ENCODE measurements around the gene TOP2A. TPM values are rescaled to one million over a fixed set of nuclear protein-coding genes. Genes with fewer than 3 reads are reported as not detected.

Gene TOP2A
- total RNA-seq, 1 experiment from 2014 or later: 235 TPM

- intact Hi-C loops (cut with micrococcal nuclease; ENCODE audit: unreplicated experiment): no loop called here
- H3K4me3 ChIP-seq: no peak overlapping the region
- no peaks in the 10 kb centered on the region for H3F3A ChIP-seq (ENCODE audit: insufficient read depth, low read depth)
- DNase-seq: no peak
- TF ChIP-seq CTCF (conservative IDR thresholded peaks at IDR 0.05): no peak
- no peak for TF ChIP-seq EZH2 (IDR thresholded peaks at IDR 0.05; ENCODE audit: low read depth)
- ChIA-PET CTCF (interaction anchor here (0.5 kb wide), 1 partner anchor 358 kb away, joined by 9 read pairs; no protein-coding TSS in a partner anchor), POLR2A (ENCODE audit: unreplicated experiment) (no interaction called here)
- H3K4me1 ChIP-seq (replicated peaks; ENCODE audit: insufficient read depth): no peaks in the 10 kb centered on the region
- no peaks in the 10 kb centered on the region for H4K20me1 ChIP-seq (ENCODE audit: insufficient read depth)
- H3K4me2 ChIP-seq: no peak overlapping the region
- no peaks in the 10 kb centered on the region for H3K79me2 ChIP-seq (ENCODE audit: low read depth)
- H3K9me2 ChIP-seq (ENCODE audit: insufficient read depth): no peaks in the 10 kb centered on the region
- H2AFZ ChIP-seq: no peak overlapping the region
- H3K27ac ChIP-seq: no peak overlapping the region
- no peaks in the 10 kb centered on the region for H3K9me3 ChIP-seq (ENCODE audit: insufficient read depth, low read depth)
- H3K27me3 ChIP-seq (ENCODE audit: insufficient read depth, low read depth): no peaks in the 10 kb centered on the region
- H3K36me3 ChIP-seq (ENCODE audit: low read depth): no peaks in the 10 kb centered on the region
- BruUV-seq (replicated peaks): no TSS peak
Measured at GRCh38 chr17:40432864-40433528, 15.3 kb upstream of the TOP2A start.

- TF ChIP-seq CTCF (conservative IDR thresholded peaks at IDR 0.05) (no peak), EZH2 (IDR thresholded peaks at IDR 0.05; ENCODE audit: low read depth) (no peak)
- H3F3A ChIP-seq (ENCODE audit: insufficient read depth, low read depth): no peaks in the 10 kb centered on the region
- no peaks in the 10 kb centered on the region for H3K79me2 ChIP-seq (ENCODE audit: low read depth)
- CTCF ChIA-PET: no interaction called here
- DNase-seq: no peak
- H3K4me2 ChIP-seq: no peak overlapping the region
- H3K27ac ChIP-seq: no peak overlapping the region
- H2AFZ ChIP-seq: no peak overlapping the region
- H3K4me1 ChIP-seq (replicated peaks; ENCODE audit: insufficient read depth): no peaks in the 10 kb centered on the region
- POLR2A ChIA-PET (ENCODE audit: unreplicated experiment): interaction anchor here (0.7 kb wide), 1 partner anchor 980 kb away, joined by 3 read pairs; no protein-coding TSS in a partner anchor
- H3K9me3 ChIP-seq (ENCODE audit: insufficient read depth, low read depth): no peaks in the 10 kb centered on the region
- no peaks in the 10 kb centered on the region for H3K27me3 ChIP-seq (ENCODE audit: insufficient read depth, low read depth)
- H4K20me1 ChIP-seq (ENCODE audit: insufficient read depth): no peaks in the 10 kb centered on the region
- no TSS peak for BruUV-seq (replicated peaks)
- H3K36me3 ChIP-seq (ENCODE audit: low read depth): no peaks in the 10 kb centered on the region
- intact Hi-C loops (cut with micrococcal nuclease; ENCODE audit: unreplicated experiment): no loop called here
- H3K9me2 ChIP-seq (ENCODE audit: insufficient read depth): no peaks in the 10 kb centered on the region
- no peak overlapping the region for H3K4me3 ChIP-seq
Measured at GRCh38 chr17:40431231-40431602, 13.5 kb upstream of the TOP2A start.

- Histone ChIP-seq H3K27ac (no peak overlapping the region), H2AFZ (no peak overlapping the region), H3F3A (ENCODE audit: insufficient read depth, low read depth) (no peaks in the 10 kb centered on the region), H3K27me3 (ENCODE audit: insufficient read depth, low read depth) (no peaks in the 10 kb centered on the region), H3K9me2 (ENCODE audit: insufficient read depth) (no peaks in the 10 kb centered on the region), H3K4me1 (replicated peaks; ENCODE audit: insufficient read depth) (no peaks in the 10 kb centered on the region), H3K9me3 (ENCODE audit: insufficient read depth, low read depth) (no peaks in the 10 kb centered on the region), H3K79me2 (ENCODE audit: low read depth) (no peaks in the 10 kb centered on the region), H3K36me3 (ENCODE audit: low read depth) (no peaks in the 10 kb centered on the region), H3K4me2 (no peak overlapping the region), H4K20me1 (ENCODE audit: insufficient read depth) (no peaks in the 10 kb centered on the region), H3K4me3 (no peak overlapping the region)
- CTCF ChIA-PET: no interaction called here
- intact Hi-C loops (cut with micrococcal nuclease; ENCODE audit: unreplicated experiment): no loop called here
- no TSS peak for BruUV-seq (replicated peaks)
- DNase-seq: no peak
- TF ChIP-seq EZH2 (IDR thresholded peaks at IDR 0.05; ENCODE audit: low read depth) (no peak), CTCF (conservative IDR thresholded peaks at IDR 0.05) (no peak)
- POLR2A ChIA-PET (ENCODE audit: unreplicated experiment): no interaction called here
Measured at GRCh38 chr17:40430272-40431230, 12.9 kb upstream of the TOP2A start.
